GM12865 (cell line): ENCODE data around the gene TSHZ2.

Experiments
- DNase-seq: peaks from one replicate; pipeline ENCODE4 v3.0.0; 2010; ENCODE audit warnings: low read depth
- H3K4me3 ChIP-seq: 2 replicates; pipeline ENCODE4 v1.5.1; 2011; ENCODE audit warnings: mild to moderate bottlenecking, low read depth, low read length, control low read depth
- CTCF ChIP-seq: IDR thresholded peaks from 2 replicates; pipeline ENCODE4 v1.5.1; 2011; ENCODE audit warnings: low read length, control low read depth, low read depth, inconsistent platforms; ENCODE audit not compliant: insufficient read depth; ENCODE audit errors: missing control alignments

TSHZ2 gene

GRCh38 chr20:53013847-53014246 lies 41.7 kb downstream of the TSHZ2 start:
- no peak for TF ChIP-seq CTCF
- H3K4me3 ChIP-seq: no peak overlapping the region
- DNase-seq: no peak

DNA sequence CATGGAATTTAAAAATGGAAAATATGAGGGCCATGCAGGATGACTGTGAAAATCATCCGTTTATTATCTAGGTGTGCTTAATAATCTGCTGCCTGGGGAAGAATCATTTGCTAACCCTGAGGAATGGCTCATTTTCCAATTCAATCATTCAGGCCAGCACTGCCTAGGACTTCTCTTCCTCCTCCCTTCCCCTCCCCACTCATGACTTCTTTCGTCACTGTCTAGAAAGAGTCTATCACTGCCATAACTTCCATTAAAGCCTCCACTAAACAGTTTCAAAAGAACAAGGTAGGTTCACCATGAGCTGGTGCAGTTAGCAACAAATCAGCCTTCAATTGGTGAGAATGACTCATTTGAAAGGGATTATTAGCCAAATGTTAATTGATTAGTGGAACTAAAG lies 43.9 kb downstream of the TSHZ2 start:
- no peak for DNase-seq
- no peak overlapping the region for H3K4me3 ChIP-seq
- TF ChIP-seq CTCF: no peak

GRCh38 chr20:53016534-53017042 lies 44.4 kb downstream of the TSHZ2 start:
- no peak overlapping the region for H3K4me3 ChIP-seq
- DNase-seq: no peak
- TF ChIP-seq CTCF: no peak

- DNase-seq: no peak
- H3K4me3 ChIP-seq: no peak overlapping the region
- TF ChIP-seq CTCF: no peak
These were observed 45.0 kb downstream of the TSHZ2 start for GRCh38 chr20:53017206-53017605.

DNA sequence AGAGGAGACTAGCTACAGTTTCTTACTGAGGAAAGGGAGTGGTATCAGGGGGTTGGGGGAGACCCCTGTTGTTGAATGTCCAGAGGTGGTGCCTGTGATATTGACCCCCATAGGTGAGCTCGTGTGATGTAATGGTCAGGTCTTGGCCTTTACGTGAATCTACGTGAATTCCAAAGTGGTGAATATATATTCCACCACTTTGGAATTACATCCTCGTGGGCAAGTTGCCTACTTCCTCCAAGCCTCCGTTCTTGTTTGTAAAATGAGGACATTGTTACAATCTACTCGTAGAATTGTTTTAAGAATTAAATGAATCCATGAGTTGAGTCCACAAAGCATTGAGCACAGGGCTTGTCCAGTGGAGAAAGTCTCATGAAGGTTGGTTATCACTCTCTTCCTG lies 47.3 kb downstream of the TSHZ2 start:
- no peak for DNase-seq
- no peak for TF ChIP-seq CTCF
- no peak overlapping the region for H3K4me3 ChIP-seq

DNA sequence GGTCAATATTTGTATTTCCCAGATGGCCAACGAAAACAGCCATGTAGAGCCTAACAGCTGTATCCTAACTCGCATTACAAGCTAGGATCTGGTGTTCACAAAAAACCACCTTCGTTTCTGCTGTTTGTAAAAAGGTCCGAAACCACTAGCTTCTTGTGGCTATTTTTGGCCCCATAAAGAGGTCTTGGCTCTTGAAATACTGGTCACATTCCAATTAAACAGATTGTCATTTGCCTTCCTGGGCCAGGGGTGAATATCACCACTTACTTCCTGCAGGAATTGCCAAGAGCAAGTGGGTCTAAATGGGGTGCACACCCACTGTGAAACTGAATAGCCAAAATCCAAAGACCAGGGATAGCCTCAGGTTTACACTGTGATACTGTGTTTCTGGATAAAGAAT lies 48.2 kb downstream of the TSHZ2 start:
- H3K4me3 ChIP-seq: no peak overlapping the region
- TF ChIP-seq CTCF: no peak
- DNase-seq: no peak

DNA sequence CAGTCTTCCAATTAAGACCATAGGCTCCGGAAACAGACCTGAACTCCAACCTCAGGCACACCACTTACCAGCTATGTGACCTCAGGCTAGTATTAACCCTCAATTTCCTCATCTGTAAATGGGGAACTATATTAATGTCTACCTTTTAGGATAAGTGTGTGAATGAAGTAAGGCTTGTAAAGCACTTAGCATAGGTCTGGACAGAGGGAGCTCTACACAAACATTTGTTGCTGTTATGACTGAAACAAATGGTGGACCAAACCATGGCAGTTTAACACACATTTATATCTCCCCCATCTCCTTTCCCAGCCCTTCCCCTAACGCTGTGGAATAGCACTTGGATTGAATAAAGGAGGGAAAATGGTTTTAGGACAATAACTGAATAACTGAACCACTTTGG lies 48.7 kb downstream of the TSHZ2 start:
- no peak for TF ChIP-seq CTCF
- DNase-seq: no peak
- H3K4me3 ChIP-seq: no peak overlapping the region
